HEK293T (cell line): ENCODE results near the gene HOXD10.

Source experiments
- BHLHE40 ChIP-seq: fragments of 450-650 bp; IDR thresholded peaks from 2 replicates; pipeline ENCODE4 v1.6.1; 2016; ENCODE audit warnings: mild to moderate bottlenecking, moderate library complexity, borderline replicate concordance
- ELF4 ChIP-seq: fragments of 450-650 bp; IDR thresholded peaks from 2 replicates; pipeline ENCODE4 v1.6.1; 2017; ENCODE audit warnings: antibody characterized with exemption
- FOXA1 ChIP-seq: fragments of 450-650 bp; IDR thresholded peaks from 2 replicates; pipeline ENCODE4 v1.6.1; 2016; ENCODE audit warnings: mild to moderate bottlenecking
- FOXM1 ChIP-seq: fragments of 450-650 bp; IDR thresholded peaks from 2 replicates; pipeline ENCODE4 v1.6.1; 2017; ENCODE audit warnings: mild to moderate bottlenecking, borderline replicate concordance
- L3MBTL2 ChIP-seq: fragments of 450-650 bp; conservative IDR thresholded peaks from 2 replicates; pipeline ENCODE4 v1.6.1; 2016; ENCODE audit warnings: mild to moderate bottlenecking
- SP1 ChIP-seq: fragments of 450-650 bp; IDR thresholded peaks from 2 replicates; pipeline ENCODE4 v1.6.1; 2017
- TARDBP ChIP-seq: fragments of 450-650 bp; IDR thresholded peaks from 2 replicates; pipeline ENCODE4 v1.6.1; 2016
- ZNF384 ChIP-seq: fragments of 450-650 bp; IDR thresholded peaks from 2 replicates; pipeline ENCODE4 v1.6.1; 2016

DNA sequence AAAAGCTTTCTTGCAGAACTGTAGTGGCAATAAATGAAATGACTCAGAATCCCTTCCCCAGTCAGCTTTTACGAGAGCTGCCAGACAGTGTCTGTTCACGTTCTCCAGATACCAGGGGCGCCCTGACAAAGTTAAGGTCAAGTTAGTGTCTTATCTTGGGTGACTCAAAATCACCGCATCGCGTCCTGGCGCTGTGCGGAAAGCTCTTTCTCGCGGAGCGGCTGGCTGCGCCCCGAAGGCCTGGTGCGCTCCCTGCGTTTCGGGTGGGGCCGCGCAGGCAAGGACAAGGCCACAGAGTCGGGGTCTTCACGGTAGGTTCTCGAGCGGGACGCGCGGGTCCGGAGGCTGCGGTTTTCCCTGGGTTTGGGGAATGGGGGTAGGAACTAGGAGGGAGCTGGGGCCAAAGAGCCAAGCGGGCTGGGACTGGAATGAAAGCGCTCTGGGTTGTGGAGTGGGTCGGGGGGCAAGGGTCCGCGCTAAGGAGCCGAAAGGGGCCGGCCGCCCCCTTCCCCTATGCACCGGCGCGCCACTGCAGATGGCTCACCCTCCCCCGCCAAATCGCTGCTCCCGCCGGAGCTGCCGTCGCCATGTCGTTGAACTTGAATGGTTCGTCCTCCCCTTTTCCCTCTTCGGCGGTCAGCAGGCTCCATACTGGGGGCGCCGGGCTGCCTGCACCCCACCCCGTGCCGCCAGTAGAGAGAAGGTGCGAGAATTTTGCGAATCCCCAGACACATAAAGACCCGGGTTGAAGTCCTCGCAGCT is 12.1 kb upstream of the HOXD10 start:
- TF ChIP-seq BHLHE40 (no peak), ZNF384 (no peak), SP1 (no peak), FOXM1 (no peak), ELF4 (no peak), L3MBTL2 (no peak), TARDBP (no peak), FOXA1 (no peak)
